ENCODE results near the gene TMC6. TPM values are rescaled to one million over a fixed set of nuclear protein-coding genes. Genes with fewer than 3 reads are reported as not detected.
A peak's percentile ranks its signal among the peaks of the same experiment; 100 is the strongest.

The TMC6 gene
- total and polyA plus RNA-seq, 2 experiments from 2014 or later: 50.0 to 72.2 TPM

DNA sequence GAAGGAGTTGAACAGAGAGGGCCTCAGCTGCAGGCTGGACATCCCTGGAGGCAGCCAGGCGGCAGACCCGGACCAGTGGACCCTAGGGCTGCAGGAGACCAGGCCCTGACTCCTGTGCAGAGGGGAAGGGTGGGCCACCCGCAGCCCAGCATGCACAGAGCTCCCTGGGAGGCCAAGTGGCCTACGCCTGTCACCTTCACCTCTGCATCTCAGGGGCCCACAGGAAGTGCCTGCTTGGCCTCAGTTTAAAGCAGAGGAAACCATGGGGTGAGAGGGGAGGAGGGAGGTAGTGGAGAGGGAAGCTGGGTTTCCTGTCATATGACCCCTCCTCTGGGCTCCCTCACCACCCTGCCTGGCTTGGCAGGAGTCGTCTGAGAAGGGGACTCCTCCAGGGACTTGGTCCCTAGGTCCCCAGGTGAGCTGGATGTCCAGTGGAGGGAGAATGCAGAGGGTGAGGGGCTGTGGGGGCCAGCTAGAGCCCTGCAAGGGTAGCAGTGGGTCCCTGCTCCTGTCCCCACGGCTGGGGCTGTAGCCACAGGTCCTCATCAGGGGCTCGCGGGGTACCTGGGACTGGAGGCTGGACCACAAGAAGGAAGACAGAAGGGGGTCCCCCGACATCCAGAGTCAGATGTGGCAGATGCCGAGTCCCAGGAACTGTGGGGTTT, 2.0 kb upstream of the TMC6 start, which contains the start of gene TMC8 (continued):
- TF ChIP-seq, protein P1, sequence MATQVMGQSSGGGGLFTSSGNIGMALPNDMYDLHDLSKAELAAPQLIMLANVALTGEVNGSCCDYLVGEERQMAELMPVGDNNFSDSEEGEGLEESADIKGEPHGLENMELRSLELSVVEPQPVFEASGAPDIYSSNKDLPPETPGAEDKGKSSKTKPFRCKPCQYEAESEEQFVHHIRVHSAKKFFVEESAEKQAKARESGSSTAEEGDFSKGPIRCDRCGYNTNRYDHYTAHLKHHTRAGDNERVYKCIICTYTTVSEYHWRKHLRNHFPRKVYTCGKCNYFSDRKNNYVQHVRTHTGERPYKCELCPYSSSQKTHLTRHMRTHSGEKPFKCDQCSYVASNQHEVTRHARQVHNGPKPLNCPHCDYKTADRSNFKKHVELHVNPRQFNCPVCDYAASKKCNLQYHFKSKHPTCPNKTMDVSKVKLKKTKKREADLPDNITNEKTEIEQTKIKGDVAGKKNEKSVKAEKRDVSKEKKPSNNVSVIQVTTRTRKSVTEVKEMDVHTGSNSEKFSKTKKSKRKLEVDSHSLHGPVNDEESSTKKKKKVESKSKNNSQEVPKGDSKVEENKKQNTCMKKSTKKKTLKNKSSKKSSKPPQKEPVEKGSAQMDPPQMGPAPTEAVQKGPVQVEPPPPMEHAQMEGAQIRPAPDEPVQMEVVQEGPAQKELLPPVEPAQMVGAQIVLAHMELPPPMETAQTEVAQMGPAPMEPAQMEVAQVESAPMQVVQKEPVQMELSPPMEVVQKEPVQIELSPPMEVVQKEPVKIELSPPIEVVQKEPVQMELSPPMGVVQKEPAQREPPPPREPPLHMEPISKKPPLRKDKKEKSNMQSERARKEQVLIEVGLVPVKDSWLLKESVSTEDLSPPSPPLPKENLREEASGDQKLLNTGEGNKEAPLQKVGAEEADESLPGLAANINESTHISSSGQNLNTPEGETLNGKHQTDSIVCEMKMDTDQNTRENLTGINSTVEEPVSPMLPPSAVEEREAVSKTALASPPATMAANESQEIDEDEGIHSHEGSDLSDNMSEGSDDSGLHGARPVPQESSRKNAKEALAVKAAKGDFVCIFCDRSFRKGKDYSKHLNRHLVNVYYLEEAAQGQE (IDR thresholded peaks at IDR 0.05; ENCODE audit: unreplicated experiment): no peak

GRCh38 chr17:78130090-78130436, 1.5 kb upstream of the TMC6 start:
- Histone ChIP-seq H2AFZ (no peak overlapping the region), H3K4me2 (peak overlapping the region; percentile 29; the same call in 1 of the 2 replicates), H3K36me3 (ENCODE audit: insufficient read depth) (no peaks in the 10 kb centered on the region), H3K27ac (ENCODE audit: low read depth) (no peak overlapping the region), H3F3A (replicated peaks; ENCODE audit: low read depth) (peaks cover 10% of the 10 kb centered on the region; the same call in 1 of the 2 replicates), H3K27me3 (ENCODE audit: insufficient read depth) (peaks cover 22% of the 10 kb centered on the region), H4K20me1 (replicated peaks; ENCODE audit: insufficient read depth) (no peaks in the 10 kb centered on the region), H3K4me3 (peak overlapping the region; percentile 63; the same call in 1 of the 2 replicates), H3K79me2 (replicated peaks; ENCODE audit: insufficient read depth) (0 out of 2 replicates have a peak, but pooled peaks cover 5% of the 10 kb centered on the region), H3K4me1 (ENCODE audit: insufficient read depth) (peaks cover 34% of the 10 kb centered on the region), H3K9me2 (ENCODE audit: insufficient read depth) (no peaks in the 10 kb centered on the region)
- H3K4me3 Mint-ChIP-seq: no peak overlapping the region; the same call in 2 of the 3 replicates
- no peak for ATAC-seq
- H3K4me1 Mint-ChIP-seq: peaks cover 24% of the 10 kb centered on the region
- peaks cover 2% of the 10 kb centered on the region; the same call in 1 of the 3 replicates for H3K36me3 Mint-ChIP-seq (ENCODE audit: low read depth)
- TF ChIP-seq ZNF462 (CRISPR knock-in tag; IDR thresholded peaks at IDR 0.05) (no peak), JUNB (IDR thresholded peaks at IDR 0.05; ENCODE audit: unreplicated experiment) (no peak), POLR2AphosphoS5 (IDR thresholded peaks at IDR 0.05; ENCODE audit: low read depth) (no peak), NANOG (IDR thresholded peaks at IDR 0.05; ENCODE audit: borderline replicate concordance) (no peak), EZH2 (IDR thresholded peaks at IDR 0.05; ENCODE audit: low read depth, unreplicated experiment) (no peak), STAT1 (IDR thresholded peaks at IDR 0.05; ENCODE audit: unreplicated experiment) (no peak)
- TF ChIP-seq, protein P1 (IDR thresholded peaks at IDR 0.05; ENCODE audit: unreplicated experiment): no peak
- peaks cover 35% of the 10 kb centered on the region for H3K27me3 Mint-ChIP-seq (ENCODE audit: insufficient read depth, low read depth, poor library complexity)
- H3K27ac Mint-ChIP-seq: no peak overlapping the region
- no peak for DNase-seq (ENCODE audit: low spot score)
- no peaks in the 10 kb centered on the region for H3K9me3 Mint-ChIP-seq
